NCI-H2107 treated with DMSO at 0.1 percent for 48 hours (cell line): ENCODE data around the gene MTA3.

Experiments used
- DNase-seq: peaks from one replicate; lab custom pipeline; 2025; ENCODE audit not compliant: unreplicated experiment; lab: John Stamatoyannopoulos, UW

The MTA3 gene

GRCh38 chr2:42784204-42784880, 215.9 kb downstream of the MTA3 start:
- no peak for DNase-seq

GRCh38 chr2:42786561-42787345, 218.3 kb downstream of the MTA3 start:
- no peak for DNase-seq

DNA sequence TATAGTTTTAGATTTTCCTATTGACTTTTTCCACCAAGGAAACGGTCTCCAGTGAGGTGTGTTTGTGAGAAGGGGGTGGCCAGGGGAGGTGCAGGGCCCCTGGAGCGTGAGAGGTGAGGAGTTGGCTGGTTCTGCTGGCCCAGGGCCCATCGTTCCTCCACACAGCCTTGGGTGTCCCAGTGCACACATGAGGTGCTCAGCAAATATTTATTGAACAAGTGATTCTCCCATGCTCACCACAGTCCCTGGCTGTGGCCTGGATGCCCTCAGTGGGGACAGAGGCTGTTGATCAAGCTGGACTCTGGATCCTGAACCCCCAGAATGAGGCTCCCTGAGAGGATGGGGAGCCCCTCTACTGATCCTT, 219.0 kb downstream of the MTA3 start:
- DNase-seq, result no peak

DNA sequence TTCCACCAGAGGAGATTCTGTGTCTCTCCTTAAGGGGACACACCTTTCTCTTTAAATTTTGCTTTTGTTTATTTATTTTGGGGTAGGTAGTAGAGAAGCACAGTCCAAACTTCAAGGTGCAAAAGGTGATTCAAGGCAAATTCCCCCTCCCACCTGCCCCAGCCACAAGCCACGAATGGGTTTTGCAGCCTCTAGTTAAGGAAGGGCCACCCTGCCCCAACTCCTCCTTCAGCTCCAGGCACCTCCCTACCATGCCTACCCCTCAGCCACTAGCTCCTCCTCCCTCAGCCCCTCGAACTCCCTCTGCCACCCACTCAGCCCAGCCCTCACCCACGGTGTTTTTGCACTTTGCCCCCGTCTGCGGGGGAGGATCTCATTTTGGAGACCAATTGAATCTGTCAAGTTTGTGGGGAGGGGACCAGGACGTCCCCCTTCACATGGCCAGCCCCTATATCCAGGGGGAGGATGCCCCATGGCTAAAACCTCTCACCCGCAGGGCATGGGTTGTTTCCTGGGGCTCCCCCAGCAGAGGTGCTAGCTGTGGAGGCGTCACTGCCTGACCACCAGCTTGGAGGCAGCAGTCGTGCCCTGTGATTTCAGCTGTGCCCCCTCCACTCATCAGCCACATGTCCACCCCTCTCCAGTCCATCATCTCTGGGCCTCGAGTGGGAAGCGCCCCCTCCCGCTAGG, 219.5 kb downstream of the MTA3 start:
- DNase-seq, result no peak

GRCh38 chr2:42788478-42788793, 220.0 kb downstream of the MTA3 start:
- no peak for DNase-seq

GRCh38 chr2:42788882-42789281, 220.4 kb downstream of the MTA3 start:
- DNase-seq, result no peak

DNA sequence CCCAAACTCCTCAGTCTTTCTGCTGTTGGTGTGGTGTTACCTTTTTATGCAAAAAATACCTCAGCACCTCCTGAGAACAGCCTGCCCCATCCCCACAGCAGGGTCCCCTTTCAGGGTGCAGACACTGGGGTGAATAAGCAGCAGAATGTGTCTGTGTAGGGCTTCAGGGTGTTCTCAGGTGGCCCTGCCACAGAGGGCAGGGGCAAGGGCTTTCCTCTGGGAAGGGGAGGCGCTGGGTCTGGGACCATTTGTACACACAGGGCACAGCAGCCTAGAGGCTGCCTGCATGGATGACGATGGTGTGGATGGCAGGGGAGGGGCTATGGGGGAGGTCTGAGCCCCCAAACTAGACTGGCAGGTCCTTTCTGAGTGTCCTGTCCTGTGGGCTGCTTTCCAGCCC, 221.3 kb downstream of the MTA3 start:
- DNase-seq, result no peak

- no peak for DNase-seq
Measured at GRCh38 chr2:42791606-42792005, 223.2 kb downstream of the MTA3 start.

- no peak for DNase-seq
Measured at GRCh38 chr2:42792087-42792582, 223.7 kb downstream of the MTA3 start.

DNA sequence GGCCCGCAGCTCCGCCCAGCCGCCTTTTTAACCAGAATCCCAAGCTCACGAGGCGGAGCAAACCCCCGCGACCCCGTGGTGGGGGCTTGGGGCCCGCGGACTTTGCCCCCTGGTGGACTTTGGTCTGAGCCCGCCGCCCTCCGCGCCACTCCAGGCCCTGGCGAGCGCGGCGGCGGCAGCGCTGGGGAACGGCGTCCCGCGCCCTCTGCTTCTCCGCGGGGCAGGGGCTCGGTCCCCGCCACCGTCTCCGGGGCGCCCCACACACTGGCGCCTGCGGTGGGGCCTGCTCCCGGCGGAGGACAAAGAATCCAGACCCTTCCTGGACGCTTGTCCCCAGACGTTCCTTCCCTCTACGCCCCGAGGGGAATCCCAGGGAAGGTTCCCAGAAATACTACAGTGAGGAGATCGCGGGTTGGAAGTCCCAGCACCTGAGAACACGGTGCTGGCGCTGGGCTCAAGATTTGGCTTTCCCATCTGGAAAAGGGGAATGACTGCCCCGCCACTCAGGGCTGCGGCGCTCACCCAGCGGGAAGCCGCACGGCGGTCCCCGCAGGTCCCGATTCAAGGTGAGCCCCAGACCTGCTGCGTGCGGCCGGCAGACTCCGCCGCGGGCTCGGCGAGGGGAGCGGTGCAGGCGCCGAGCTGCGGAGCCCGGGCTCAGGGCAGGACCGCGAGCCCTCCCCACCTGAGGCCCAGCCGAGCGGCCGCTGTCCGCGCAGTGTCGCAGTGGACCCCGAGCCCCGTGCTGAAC, 224.3 kb downstream of the MTA3 start, which contains the start of gene HAAO:
TSS of gene HAAO (minus strand) at position 1 of the 751 bp plus-strand sequence. CDS start 47 bp downstream, outside the sequence.
- no peak for DNase-seq

- DNase-seq, result no peak
Measured at GRCh38 chr2:42793334-42794270, 225.2 kb downstream of the MTA3 start.

GRCh38 chr2:42794271-42795046, 226.0 kb downstream of the MTA3 start:
- no peak for DNase-seq

- no peak for DNase-seq
Measured at GRCh38 chr2:42795275-42795674, 226.8 kb downstream of the MTA3 start.

GRCh38 chr2:42795841-42796301, 227.4 kb downstream of the MTA3 start:
- DNase-seq, result no peak

GRCh38 chr2:42796427-42797248, 228.2 kb downstream of the MTA3 start:
- no peak for DNase-seq

DNA sequence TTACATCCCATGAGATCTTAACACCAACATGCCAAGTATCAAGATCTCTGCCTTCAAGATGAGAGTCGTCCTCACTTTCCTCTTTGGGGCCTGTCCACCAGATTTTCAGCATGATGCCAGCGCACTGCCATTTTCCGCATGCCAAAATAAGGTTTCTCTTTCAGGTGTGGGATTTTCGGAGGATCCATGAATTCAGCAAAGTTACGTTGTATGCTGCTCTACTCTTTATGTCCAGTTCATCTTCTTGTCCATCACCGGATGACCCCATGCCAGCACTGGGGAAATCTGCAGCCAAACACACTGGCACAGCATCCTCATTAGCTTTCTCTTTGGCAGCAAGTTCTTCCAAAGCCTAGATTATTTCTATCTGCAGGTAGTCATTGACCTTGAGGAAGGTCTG, 228.8 kb downstream of the MTA3 start:
- no peak for DNase-seq

GRCh38 chr2:42799881-42800280, 231.4 kb downstream of the MTA3 start:
- DNase-seq, result no peak

GRCh38 chr2:42800461-42800962, 232.1 kb downstream of the MTA3 start:
- no peak for DNase-seq
